Inferior parietal cortex (tissue), 1 donor: ENCODE results near the gene PSME4.

Experiments
- DNase-seq: peaks from one replicate; pipeline ENCODE4 v3.0.0-alpha.2; 2016; ENCODE audit errors: extremely low spot score

PSME4 gene

GRCh38 chr2:53970724-53971602, at the start of gene PSME4:
TSS of gene PSME4 (minus strand) at chr2:53970993. CDS start at chr2:53970784, 209 bp downstream.
- peak; percentile 75 for DNase-seq

GRCh38 chr2:54015798-54016699, 45.3 kb upstream of the PSME4 start:
- no peak for DNase-seq

GRCh38 chr2:54013996-54014395, 43.2 kb upstream of the PSME4 start:
- no peak for DNase-seq

- DNase-seq = no peak
Observed at GRCh38 chr2:54012538-54013141, 41.8 kb upstream of the PSME4 start.

GRCh38 chr2:54009549-54009948, 38.8 kb upstream of the PSME4 start:
- DNase-seq = no peak

GRCh38 chr2:54008439-54008838, 37.6 kb upstream of the PSME4 start:
- no peak for DNase-seq

GRCh38 chr2:54000524-54000923, 29.7 kb upstream of the PSME4 start:
- no peak for DNase-seq

- no peak for DNase-seq
Observed at GRCh38 chr2:54000122-54000521, 29.3 kb upstream of the PSME4 start.

- DNase-seq = no peak
Observed at GRCh38 chr2:53998834-53999233, 28.0 kb upstream of the PSME4 start.

GRCh38 chr2:53994818-53995808, 24.3 kb upstream of the PSME4 start:
- DNase-seq = no peak

- no peak for DNase-seq
Observed at GRCh38 chr2:53991948-53992347, 21.2 kb upstream of the PSME4 start.

- no peak for DNase-seq
Observed at GRCh38 chr2:53989210-53989862, 18.5 kb upstream of the PSME4 start.

GRCh38 chr2:53987336-53987921, 16.6 kb upstream of the PSME4 start:
- no peak for DNase-seq

GRCh38 chr2:53985646-53986045, 14.9 kb upstream of the PSME4 start:
- no peak for DNase-seq

GRCh38 chr2:53969968-53970723, 647 bp downstream of the PSME4 start:
- peak; percentile 39 for DNase-seq

GRCh38 chr2:53969285-53969967, 1.4 kb downstream of the PSME4 start:
- DNase-seq = peak; percentile 42

GRCh38 chr2:53964987-53965687, 5.7 kb downstream of the PSME4 start:
- no peak for DNase-seq
